ENCODE measurements around the gene CCT5.

- TF ChIP-seq CTCF (IDR thresholded peaks at IDR 0.05) (no peak), POLR2AphosphoS5 (IDR thresholded peaks at IDR 0.05) (no peak)
These were observed 57.4 kb downstream of the CCT5 start, which contains the start of gene CMBL for GRCh38 chr5:10307206-10308148.

Measured in prostate gland (tissue), 2 donors.